Stomach (tissue), 9 donors: ENCODE data around the gene NCOA3. TPM values are rescaled to one million over a fixed set of nuclear protein-coding genes. Genes with fewer than 3 reads are reported as not detected.

Source experiments
- DNase-seq, 2 donors: peaks; one replicate each; pipeline versions ENCODE4 v3.0.0 to v3.0.0-alpha.2; 2013 to 2019
- H3K27ac ChIP-seq, 5 donors: fragments of 200-600 bp in 4 of 5; sonication (generic) in 4 of 5; one replicate each; pipeline ENCODE4 v1.5.1; 2013 to 2019; ENCODE audit warnings: mild to moderate bottlenecking in 1 of 5, moderate library complexity in 1 of 5
- H3K27me3 ChIP-seq, 3 donors: fragments of 200-600 bp; sonication (generic); one replicate each; pipeline ENCODE4 v1.5.1; 2017 to 2019; ENCODE audit warnings: mixed run types in 1 of 3
- H3K36me3 ChIP-seq, 4 donors: fragments of 200-600 bp; sonication (generic); 1 replicate in 3 of 4; 2 replicates in 1 of 4; pipeline ENCODE4 v1.5.1; 2016 to 2019
- H3K4me1 ChIP-seq, 4 donors: fragments of 200-600 bp; sonication (generic); one replicate each; pipeline ENCODE4 v1.5.1; 2016 to 2019
- H3K4me3 ChIP-seq, 4 donors: fragments of 200-600 bp; sonication (generic) in 3 of 4; one replicate each; pipeline ENCODE4 v1.5.1; 2016 to 2019; ENCODE audit warnings: mild to moderate bottlenecking in 1 of 4
- H3K9me3 ChIP-seq, 4 donors: fragments of 200-600 bp; sonication (generic); one replicate each; pipeline ENCODE4 v1.5.1; 2016 to 2019
- CTCF ChIP-seq, 7 experiments: fragments of 450-650 bp in 4 of 7; fragments of 200-600 bp in 3 of 7; sonication (generic) in 3 of 7; IDR thresholded peaks; one replicate each; pipeline ENCODE4 v1.5.1; 2016 to 2019; ENCODE audit warnings: antibody characterized with exemption in 7 of 7, control low read depth in 2 of 7, mild to moderate bottlenecking in 1 of 7
- EP300 ChIP-seq: sonication (generic); formaldehyde crosslinking; IDR thresholded peaks from one replicate; pipeline ENCODE4 v1.6.1; 2017; ENCODE audit warnings: antibody characterized with exemption
- POLR2A ChIP-seq, 4 donors: fragments of 450-650 bp; IDR thresholded peaks; one replicate each; pipeline ENCODE4 v1.6.1; 2016; ENCODE audit warnings: antibody characterized with exemption in 4 of 4, control low read depth in 2 of 4, mild to moderate bottlenecking in 1 of 4, moderate library complexity in 1 of 4
- POLR2AphosphoS5 ChIP-seq, 3 donors: sonication (generic); formaldehyde crosslinking; IDR thresholded peaks; one replicate each; pipeline ENCODE4 v1.6.1; 2016; ENCODE audit warnings: antibody characterized with exemption in 3 of 3
- WGBS, 5 donors: extraction: QIAGEN DNeasy Blood & Tissue Kit in 3 of 5; methylation state at CpG; one replicate each; pipeline versions ENCODE4 v1.1.5 to v1.1.7; 2013 to 2018; 5-methylcytosine and 5-hydroxymethylcytosine counted together
- intact Hi-C: fragments of 100-400 bp; cut with DNase I; formaldehyde crosslinking; loops from one replicate; pipeline ENCODE4 v1.15.1; 2023; ENCODE audit warnings: low total_unique reads
- polyA plus RNA-seq, 3 donors: library from polyadenylated mRNA; stranded (reverse); fragments of 200-250 nt; gene quantifications; one replicate each; pipeline ENCODE4 v1.2.3, GENCODE V29; 2013
- total RNA-seq, 5 donors: library from RNA; depleted of rRNA; stranded (reverse); fragments of >200 nt; gene quantifications; one replicate each; pipeline versions ENCODE4 v1.1.0 to v1.2.3, GENCODE V29; 2014 to 2016
- donor health status: healthy with polysubstance abuse.
- donor health status: Bipolar disorder and iron deficiency.
- donor health status: healthy.

NCOA3 gene
- total and polyA plus RNA-seq, 8 donors, result 4.1 to 60.8 (median 16.3) TPM

DNA sequence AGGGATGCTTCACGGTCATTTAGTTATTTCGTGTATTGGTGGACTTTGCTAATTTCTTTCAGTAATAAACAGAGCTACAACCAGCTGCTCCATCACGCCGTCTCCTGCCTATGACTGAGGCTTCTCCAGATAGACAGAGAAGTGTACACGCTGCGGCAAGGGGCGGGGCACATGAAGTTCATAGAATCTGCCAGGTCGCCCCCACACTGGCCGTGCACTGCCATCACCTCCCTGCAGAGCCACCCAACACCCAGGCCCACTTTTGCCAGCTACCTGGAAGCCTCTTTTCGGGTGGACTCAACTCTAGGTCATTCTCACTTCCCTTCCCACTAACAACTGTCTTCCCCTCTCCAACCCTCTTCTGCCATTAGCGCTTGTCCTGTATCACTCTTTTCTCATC is 195.2 kb downstream of the NCOA3 start:
- Histone ChIP-seq H3K4me3 (no peak overlapping the region), H3K27me3 (no peaks in the 10 kb centered on the region), H3K4me1 (no peaks in the 10 kb centered on the region), H3K27ac (no peak overlapping the region), H3K9me3 (peaks cover 0 to 10% (median 8%) of the 10 kb centered on the region in 4 donors), H3K36me3 (peaks cover 0 to 20% (median 10%) of the 10 kb centered on the region in 4 donors)
- WGBS, 5 donors, result 95 to 99% (median 97%) methylated on average over 11 of the region's 11 CpGs
- TF ChIP-seq POLR2AphosphoS5 (IDR thresholded peaks at IDR 0.05), result no peak
- no peak for TF ChIP-seq CTCF (IDR thresholded peaks at IDR 0.05)
- TF ChIP-seq POLR2A (IDR thresholded peaks at IDR 0.05), result no peak
- TF ChIP-seq EP300, result no peak
- DNase-seq, result no peak
- intact Hi-C loops, result no loop called here

DNA sequence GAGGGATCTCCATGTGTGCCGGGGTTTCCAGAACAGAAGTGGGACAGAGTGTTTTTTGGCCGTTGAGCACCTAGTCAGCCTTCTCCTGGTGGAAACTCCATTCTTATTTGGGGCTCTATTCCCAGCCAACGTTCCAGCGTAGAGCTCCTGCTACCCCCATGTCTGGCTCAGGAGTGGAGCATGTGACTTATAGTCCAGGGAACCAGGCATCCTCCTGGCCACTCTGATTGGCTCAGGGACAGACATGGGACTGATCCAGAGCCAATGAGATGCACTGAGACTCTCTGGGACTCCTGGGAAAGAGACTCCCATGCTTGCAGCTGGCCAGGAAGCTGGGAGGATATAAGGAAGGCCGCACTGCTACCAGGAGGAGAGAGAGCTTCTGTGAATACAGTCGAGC is 196.5 kb downstream of the NCOA3 start:
- TF ChIP-seq CTCF (IDR thresholded peaks at IDR 0.05) (no peak), EP300 (no peak), POLR2AphosphoS5 (IDR thresholded peaks at IDR 0.05) (no peak)
- no peak overlapping the region for H3K27ac ChIP-seq
- WGBS, 5 donors, result 85 to 94% (median 93%) methylated on average over 6 of the region's 6 CpGs

DNA sequence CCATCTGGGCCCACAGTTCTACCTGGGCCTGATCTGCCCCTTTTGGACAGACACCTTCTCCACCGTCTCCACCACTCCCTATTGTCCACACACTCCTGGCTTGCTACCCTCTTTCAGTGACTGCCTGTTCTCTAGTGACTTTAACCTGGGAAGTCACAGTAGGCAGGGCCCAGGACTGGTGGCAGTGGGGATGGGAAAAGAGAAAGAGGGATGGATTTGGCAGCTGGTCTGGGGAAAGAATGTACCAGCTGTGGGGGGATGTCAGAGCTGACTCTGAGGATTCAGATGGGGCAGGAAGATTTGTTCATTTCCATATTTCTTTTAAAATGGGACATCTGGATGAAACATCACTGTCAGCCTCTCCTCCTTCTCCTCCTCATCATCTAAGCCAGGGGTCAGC is 198.1 kb downstream of the NCOA3 start:
- no peak for TF ChIP-seq POLR2A (IDR thresholded peaks at IDR 0.05)
- TF ChIP-seq POLR2AphosphoS5 (IDR thresholded peaks at IDR 0.05), result no peak
- no peak for TF ChIP-seq CTCF (IDR thresholded peaks at IDR 0.05)
- no peak for TF ChIP-seq EP300
- 72 to 92% (median 83%) methylated on average over 1 of the region's 1 CpG for WGBS, 5 donors

More for the DNA sequence above, 196.5 kb downstream of the NCOA3 start:
- Histone ChIP-seq H3K4me1 (no peaks in the 10 kb centered on the region), H3K36me3 (peaks cover 0 to 22% (median 10%) of the 10 kb centered on the region in 4 donors), H3K4me3 (no peak overlapping the region), H3K9me3 (no peaks in the 10 kb centered on the region), H3K27me3 (no peaks in the 10 kb centered on the region)
- intact Hi-C loops, result no loop called here
- DNase-seq, result no peak

GRCh38 chr20:47700327-47700726 is 198.6 kb downstream of the NCOA3 start:
- intact Hi-C loops, result no loop called here
- Histone ChIP-seq H3K36me3 (peaks cover 0 to 17% (median 10%) of the 10 kb centered on the region in 4 donors), H3K4me3 (no peak overlapping the region), H3K9me3 (no peaks in the 10 kb centered on the region), H3K27me3 (no peaks in the 10 kb centered on the region), H3K4me1 (no peaks in the 10 kb centered on the region), H3K27ac (no peak overlapping the region)
- 69 to 82% (median 79%) methylated on average over 7 of the region's 7 CpGs for WGBS, 5 donors
- DNase-seq, result no peak
- TF ChIP-seq POLR2AphosphoS5 (IDR thresholded peaks at IDR 0.05) (no peak), EP300 (no peak), POLR2A (IDR thresholded peaks at IDR 0.05) (no peak), CTCF (IDR thresholded peaks at IDR 0.05) (no peak)

More for the DNA sequence above, 198.1 kb downstream of the NCOA3 start:
- Histone ChIP-seq H3K27me3 (no peaks in the 10 kb centered on the region), H3K36me3 (peaks cover 0 to 17% (median 10%) of the 10 kb centered on the region in 4 donors), H3K9me3 (no peaks in the 10 kb centered on the region), H3K27ac (no peak overlapping the region), H3K4me3 (no peak overlapping the region), H3K4me1 (no peaks in the 10 kb centered on the region)
- intact Hi-C loops, result no loop called here
- no peak for DNase-seq
